Calu3 (cell line): ENCODE data around the gene ZNF620. TPM values are rescaled to one million over a fixed set of nuclear protein-coding genes. Genes with fewer than 3 reads are reported as not detected.
A peak's percentile ranks its signal among the peaks of the same experiment; 100 is the strongest.
"Not testable (repeated sequence)": the region's sequence is repeated elsewhere in the genome, so short reads cannot be mapped to it uniquely, and the experiment has no call there.

Source experiments
- BruUV-seq: library from RNA; stranded (reverse); fragments of 400-500 nt; replicated peaks from 2 replicates; lab custom pipeline; 2021; lab: Mats Ljungman, UMichigan
- CTCF ChIA-PET: fragments of 300-600 bp; sonication (Branson Sonifier 250); formaldehyde crosslinking; loops from one replicate; lab custom pipeline; 2022; ENCODE audit warnings: antibody characterized with exemption; lab: Charles Lee
- DNase-seq: peaks from one replicate; pipeline ENCODE4 v3.0.0; 2022
- H3K27ac Mint-ChIP-seq: one replicate; pipeline ENCODE4 v1.8.0; 2022; ENCODE audit warnings: mixed read lengths; ENCODE audit not compliant: unreplicated experiment
- H3K27me3 Mint-ChIP-seq: one replicate; pipeline ENCODE4 v1.8.0; 2022; ENCODE audit warnings: mixed read lengths; ENCODE audit not compliant: unreplicated experiment
- H3K36me3 Mint-ChIP-seq: one replicate; pipeline ENCODE4 v1.8.0; 2022; ENCODE audit warnings: mild to moderate bottlenecking, moderate library complexity, mixed read lengths; ENCODE audit not compliant: insufficient read depth, unreplicated experiment
- H3K4me1 Mint-ChIP-seq: one replicate; pipeline ENCODE4 v1.8.0; 2022; ENCODE audit warnings: mild to moderate bottlenecking, low read depth, mixed read lengths; ENCODE audit not compliant: unreplicated experiment
- H3K4me3 Mint-ChIP-seq: one replicate; pipeline ENCODE4 v1.8.0; 2022; ENCODE audit warnings: mild to moderate bottlenecking, low read depth, moderate library complexity, mixed read lengths; ENCODE audit not compliant: unreplicated experiment
- H3K9me3 Mint-ChIP-seq: one replicate; pipeline ENCODE4 v1.8.0; 2022; ENCODE audit warnings: low read depth, mixed read lengths; ENCODE audit not compliant: unreplicated experiment
- CTCF ChIP-seq: fragments of 200-600 bp; IDR thresholded peaks from one replicate; pipeline ENCODE4 v1.8.0; 2022; ENCODE audit warnings: antibody characterized with exemption; ENCODE audit not compliant: unreplicated experiment
- intact Hi-C: fragments of 100-400 bp; cut with micrococcal nuclease; formaldehyde crosslinking; loops from one replicate; pipeline ENCODE4 v1.10.0; 2022; ENCODE audit not compliant: unreplicated experiment
- total RNA-seq: library from RNA; stranded (reverse); gene quantifications from 2 replicates; pipeline ENCODE4 v1.2.3, GENCODE V29; 2022

Gene ZNF620
- total RNA-seq, 1 experiment from 2014 or later, result 13.6 TPM

GRCh38 chr3:40458473-40458872 lies 47.4 kb upstream of the ZNF620 start:
- DNase-seq, result no peak
- H3K9me3 Mint-ChIP-seq, result no peaks in the 10 kb centered on the region
- H3K4me1 Mint-ChIP-seq, result peaks cover 15% of the 10 kb centered on the region
- no TSS peak for BruUV-seq
- no peak for TF ChIP-seq CTCF
- H3K27ac Mint-ChIP-seq, result peak overlapping the region; percentile 78
- intact Hi-C loops, result loop anchor here (2.0 kb wide), 1 partner anchor 128 kb away; no protein-coding TSS in a partner anchor
- no peaks in the 10 kb centered on the region for H3K27me3 Mint-ChIP-seq
- CTCF ChIA-PET, result interaction anchor here (0.6 kb wide), 1 partner anchor 54 kb away, joined by 3 read pairs; no protein-coding TSS in a partner anchor
- H3K4me3 Mint-ChIP-seq, result peak overlapping the region; percentile 86
- peaks cover 77% of the 10 kb centered on the region for H3K36me3 Mint-ChIP-seq

- DNase-seq, BruUV-seq, H3K4me3 Mint-ChIP-seq, H3K27me3 Mint-ChIP-seq, CTCF ChIA-PET, H3K4me1 Mint-ChIP-seq, intact Hi-C loops, H3K27ac Mint-ChIP-seq, H3K9me3 Mint-ChIP-seq: not testable (repeated sequence)
- H3K36me3 Mint-ChIP-seq, result peaks cover 88% of the 10 kb centered on the region
Observed at GRCh38 chr3:40460481-40460880, 45.4 kb upstream of the ZNF620 start.

- no TSS peak for BruUV-seq
- intact Hi-C loops, result no loop called here
- Mint-ChIP-seq H3K27ac (no peak overlapping the region), H3K9me3 (no peaks in the 10 kb centered on the region), H3K36me3 (peaks cover 91% of the 10 kb centered on the region), H3K4me3 (no peak overlapping the region), H3K27me3 (no peaks in the 10 kb centered on the region), H3K4me1 (peaks cover under 1% of the 10 kb centered on the region)
- no peak for TF ChIP-seq CTCF
- CTCF ChIA-PET, result interaction anchor here (1.1 kb wide), 1 partner anchor 45 kb away, joined by 3 read pairs; the partner anchor contains the start of gene ZNF620
- no peak for DNase-seq
Observed at GRCh38 chr3:40461161-40461560, 44.7 kb upstream of the ZNF620 start.

- CTCF ChIA-PET, result not testable (repeated sequence)
Observed at GRCh38 chr3:40462838-40463237, 43.0 kb upstream of the ZNF620 start.

GRCh38 chr3:40463579-40463978 lies 42.3 kb upstream of the ZNF620 start:
- H3K27ac Mint-ChIP-seq, result no peak overlapping the region
- TF ChIP-seq CTCF, result no peak
- H3K4me3 Mint-ChIP-seq, result no peak overlapping the region
- BruUV-seq, result no TSS peak
- intact Hi-C loops, result no loop called here
- CTCF ChIA-PET, result no interaction called here
- no peaks in the 10 kb centered on the region for H3K9me3 Mint-ChIP-seq
- no peak for DNase-seq
- no peaks in the 10 kb centered on the region for H3K27me3 Mint-ChIP-seq
- H3K36me3 Mint-ChIP-seq, result peaks cover 77% of the 10 kb centered on the region
- no peaks in the 10 kb centered on the region for H3K4me1 Mint-ChIP-seq

More at GRCh38 chr3:40462838-40463237, 43.0 kb upstream of the ZNF620 start:
- peaks cover 84% of the 10 kb centered on the region for H3K36me3 Mint-ChIP-seq
- H3K4me1 Mint-ChIP-seq, intact Hi-C loops, H3K4me3 Mint-ChIP-seq, DNase-seq, H3K27ac Mint-ChIP-seq, H3K9me3 Mint-ChIP-seq, BruUV-seq, H3K27me3 Mint-ChIP-seq: not testable (repeated sequence)
